22Rv1 (cell line): ENCODE results near the gene PID1.

ENCODE experiments used
- CTCF ChIP-seq: fragments of 450-650 bp; IDR thresholded peaks from 2 replicates; pipeline ENCODE4 v1.5.1; 2017; ENCODE audit warnings: mild to moderate bottlenecking
- ZFX ChIP-seq: fragments of 450-650 bp; IDR thresholded peaks from 2 replicates; pipeline ENCODE4 v1.6.1; 2017; ENCODE audit warnings: antibody characterized with exemption, borderline replicate concordance

DNA sequence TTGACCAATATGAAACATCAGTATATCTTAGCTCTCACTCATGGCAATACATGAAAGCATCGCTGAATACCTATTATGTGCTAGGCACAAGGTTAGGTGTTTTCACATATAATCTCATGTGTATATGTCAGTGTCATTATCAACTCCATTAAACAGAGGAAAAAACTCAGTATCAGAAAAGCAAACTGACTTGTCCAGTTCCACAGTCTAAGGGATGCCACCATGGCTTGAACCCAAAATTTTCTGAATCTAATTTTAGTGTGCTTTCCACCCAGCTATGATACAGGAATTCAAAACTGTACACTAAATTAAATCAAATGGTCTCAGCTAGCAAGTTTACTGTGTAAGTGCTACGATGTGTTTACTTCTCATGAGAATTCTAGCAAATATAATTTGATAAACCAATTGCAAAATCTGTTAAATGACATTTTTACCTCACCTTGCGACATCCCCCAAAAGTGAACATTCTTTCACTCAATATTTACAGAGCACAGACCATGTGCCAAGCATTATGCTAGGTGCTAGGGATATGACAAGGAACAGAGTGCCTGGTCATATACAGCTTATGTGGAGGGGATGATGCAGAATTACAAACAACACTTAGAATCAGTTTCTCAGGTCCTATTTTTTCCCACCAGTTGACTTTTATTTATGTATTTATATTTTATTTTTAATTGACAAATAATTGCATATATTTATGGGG lies 211.6 kb downstream of the PID1 start:
- no peak for TF ChIP-seq CTCF
- no peak for TF ChIP-seq ZFX
